Erythroblast (primary cell): Measurements from ENCODE around the gene RIC3.

Source experiments
- GATA1 ChIP-seq: IDR thresholded peaks from 2 replicates; pipeline ENCODE4 v1.6.1; 2011; ENCODE audit warnings: low read depth, mild to moderate bottlenecking, control low read depth, low read length, moderate library complexity
- POLR2A ChIP-seq: IDR thresholded peaks from 2 replicates; pipeline ENCODE4 v1.6.1; 2011; ENCODE audit warnings: mild to moderate bottlenecking, low read length

GRCh38 chr11:8097926-8098325, 70.9 kb downstream of the RIC3 start:
- TF ChIP-seq POLR2A, result no peak
- no peak for TF ChIP-seq GATA1
